K562 (cell line): Measurements from ENCODE around the gene CORO2A.

Experiments used
- EGR1 ChIP-seq: fragments of 450-650 bp; conservative IDR thresholded peaks from 2 replicates; pipeline ENCODE4 v1.6.1; 2017; ENCODE audit warnings: mild to moderate bottlenecking
- ETV6 ChIP-seq, 3 experiments: fragments of 150-350 bp in 1 of 3; sonication (generic) in 1 of 3; formaldehyde crosslinking in 1 of 3; IDR thresholded peaks; 2 replicates each; pipeline versions ENCODE4 v1.6.1 to v1.8.0; 2014 to 2022; ENCODE audit warnings: borderline replicate concordance in 2 of 3, low read depth in 2 of 3, antibody characterized with exemption in 1 of 3, low read length in 1 of 3, mild to moderate bottlenecking in 1 of 3, missing genetic modification reagents in 1 of 3
- POLR2AphosphoS5 ChIP-seq: IDR thresholded peaks from 2 replicates; pipeline ENCODE4 v1.6.1; 2011; ENCODE audit warnings: mild to moderate bottlenecking, low read depth, low read length, moderate library complexity; ENCODE audit not compliant: control insufficient read depth, insufficient read depth
- PPARD ChIP-seq: fragments of 250-450 bp; sonication (Bioruptor Pico); IDR thresholded peaks from 2 replicates; pipeline ENCODE4 v1.8.0; 2022; ENCODE audit warnings: inconsistent platforms, mild to moderate bottlenecking, moderate library complexity
- SPI1 ChIP-seq: IDR thresholded peaks from 2 replicates; pipeline ENCODE4 v1.6.1; 2011; ENCODE audit warnings: low read depth, low read length, control low read depth, borderline replicate concordance
- TAF15 ChIP-seq: fragments of 200-400 bp; formaldehyde crosslinking; IDR thresholded peaks from 2 replicates; pipeline ENCODE4 v1.6.1; 2017; ENCODE audit warnings: mild to moderate bottlenecking, low read depth, low read length, moderate library complexity
- ZNF384 ChIP-seq: IDR thresholded peaks from 2 replicates; pipeline ENCODE4 v1.6.1; 2012; ENCODE audit warnings: low read depth, low read length, improper control_type of control experiment
- TF ChIP-seq, protein P1 (sequence below), 2 experiments: fragments of 450-650 bp in 1 of 2; sonication (generic) in 1 of 2; formaldehyde crosslinking; conservative IDR thresholded peaks; 2 replicates each; pipeline versions ENCODE4 v1.4.0 to v1.8.1; 2020 to 2022; ENCODE audit warnings: mild to moderate bottlenecking in 1 of 2, missing genetic modification reagents in 1 of 2
- TF ChIP-seq, protein P2 (sequence below), 3 experiments: IDR thresholded peaks in 2 of 3; conservative IDR thresholded peaks in 1 of 3; 2 replicates each; pipeline ENCODE4 v1.5.1; 2011 to 2012; ENCODE audit warnings: low read length in 3 of 3, mild to moderate bottlenecking in 3 of 3, control low read depth in 2 of 3, improper control_type of control experiment in 1 of 3, inconsistent platforms in 1 of 3, low read depth in 1 of 3, mixed read lengths in 1 of 3, moderate library complexity in 1 of 3; ENCODE audit not compliant: insufficient read depth in 2 of 3
- TF ChIP-seq, protein P3 (sequence below): fragments of 250-450 bp; sonication (Bioruptor Pico); IDR thresholded peaks from 2 replicates; pipeline ENCODE4 v1.6.1; 2021; ENCODE audit warnings: mild to moderate bottlenecking

DNA sequence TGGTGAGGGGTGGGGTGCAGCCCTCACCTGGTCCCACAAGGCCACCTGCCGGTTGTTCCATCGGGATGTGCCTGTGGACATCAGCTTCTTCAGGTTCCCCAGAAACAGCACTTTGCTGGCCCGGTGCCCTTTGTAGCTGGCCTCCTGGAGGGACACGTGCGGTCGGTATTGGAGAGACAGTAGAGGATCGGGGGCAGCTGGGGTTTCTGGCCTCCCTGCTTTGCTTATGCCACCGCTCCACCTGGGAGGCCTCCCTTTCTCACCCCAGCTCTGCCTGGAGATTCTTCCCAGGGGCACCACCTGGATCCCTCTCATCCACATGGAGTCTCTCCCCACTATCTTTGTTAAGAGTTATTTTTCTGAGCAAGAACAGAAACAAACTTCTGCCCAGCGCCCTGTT, 60.3 kb downstream of the CORO2A start:
- TF ChIP-seq, protein P1, sequence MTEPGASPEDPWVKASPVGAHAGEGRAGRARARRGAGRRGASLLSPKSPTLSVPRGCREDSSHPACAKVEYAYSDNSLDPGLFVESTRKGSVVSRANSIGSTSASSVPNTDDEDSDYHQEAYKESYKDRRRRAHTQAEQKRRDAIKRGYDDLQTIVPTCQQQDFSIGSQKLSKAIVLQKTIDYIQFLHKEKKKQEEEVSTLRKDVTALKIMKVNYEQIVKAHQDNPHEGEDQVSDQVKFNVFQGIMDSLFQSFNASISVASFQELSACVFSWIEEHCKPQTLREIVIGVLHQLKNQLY (CRISPR knock-in tag; conservative IDR thresholded peaks at IDR 0.05) = no peak
- TF ChIP-seq POLR2AphosphoS5 (no peak), ETV6 (IDR thresholded peaks at IDR 0.05; ENCODE audit: borderline replicate concordance in 1 of 2, low read depth in 2 of 2, low read length in 1 of 2) (no peak), ETV6 (CRISPR knock-in tag; IDR thresholded peaks at IDR 0.05; ENCODE audit: borderline replicate concordance) (no peak), EGR1 (no peak), TAF15 (no peak), ZNF384 (no peak), SPI1 (no peak), PPARD (CRISPR knock-in tag) (no peak)
- TF ChIP-seq, protein P2, sequence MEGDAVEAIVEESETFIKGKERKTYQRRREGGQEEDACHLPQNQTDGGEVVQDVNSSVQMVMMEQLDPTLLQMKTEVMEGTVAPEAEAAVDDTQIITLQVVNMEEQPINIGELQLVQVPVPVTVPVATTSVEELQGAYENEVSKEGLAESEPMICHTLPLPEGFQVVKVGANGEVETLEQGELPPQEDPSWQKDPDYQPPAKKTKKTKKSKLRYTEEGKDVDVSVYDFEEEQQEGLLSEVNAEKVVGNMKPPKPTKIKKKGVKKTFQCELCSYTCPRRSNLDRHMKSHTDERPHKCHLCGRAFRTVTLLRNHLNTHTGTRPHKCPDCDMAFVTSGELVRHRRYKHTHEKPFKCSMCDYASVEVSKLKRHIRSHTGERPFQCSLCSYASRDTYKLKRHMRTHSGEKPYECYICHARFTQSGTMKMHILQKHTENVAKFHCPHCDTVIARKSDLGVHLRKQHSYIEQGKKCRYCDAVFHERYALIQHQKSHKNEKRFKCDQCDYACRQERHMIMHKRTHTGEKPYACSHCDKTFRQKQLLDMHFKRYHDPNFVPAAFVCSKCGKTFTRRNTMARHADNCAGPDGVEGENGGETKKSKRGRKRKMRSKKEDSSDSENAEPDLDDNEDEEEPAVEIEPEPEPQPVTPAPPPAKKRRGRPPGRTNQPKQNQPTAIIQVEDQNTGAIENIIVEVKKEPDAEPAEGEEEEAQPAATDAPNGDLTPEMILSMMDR (IDR thresholded peaks at IDR 0.05 in 2 of 3, conservative IDR thresholded peaks at IDR 0.05 in 1 of 3; ENCODE audit: insufficient read depth in 2 of 3, low read depth in 1 of 3, low read length in 3 of 3) = no peak
- TF ChIP-seq, protein P3, sequence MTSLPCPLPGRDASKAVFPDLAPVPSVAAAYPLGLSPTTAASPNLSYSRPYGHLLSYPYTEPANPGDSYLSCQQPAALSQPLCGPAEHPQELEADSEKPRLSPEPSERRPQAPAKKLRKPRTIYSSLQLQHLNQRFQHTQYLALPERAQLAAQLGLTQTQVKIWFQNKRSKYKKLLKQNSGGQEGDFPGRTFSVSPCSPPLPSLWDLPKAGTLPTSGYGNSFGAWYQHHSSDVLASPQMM (CRISPR knock-in tag) = no peak
